T-helper 9 cell (primary cell): ENCODE data around the gene PRKCZ.

Experiments
- DNase-seq: peaks from one replicate; pipeline ENCODE4 v3.0.0-alpha.2; 2020

PRKCZ gene

DNA sequence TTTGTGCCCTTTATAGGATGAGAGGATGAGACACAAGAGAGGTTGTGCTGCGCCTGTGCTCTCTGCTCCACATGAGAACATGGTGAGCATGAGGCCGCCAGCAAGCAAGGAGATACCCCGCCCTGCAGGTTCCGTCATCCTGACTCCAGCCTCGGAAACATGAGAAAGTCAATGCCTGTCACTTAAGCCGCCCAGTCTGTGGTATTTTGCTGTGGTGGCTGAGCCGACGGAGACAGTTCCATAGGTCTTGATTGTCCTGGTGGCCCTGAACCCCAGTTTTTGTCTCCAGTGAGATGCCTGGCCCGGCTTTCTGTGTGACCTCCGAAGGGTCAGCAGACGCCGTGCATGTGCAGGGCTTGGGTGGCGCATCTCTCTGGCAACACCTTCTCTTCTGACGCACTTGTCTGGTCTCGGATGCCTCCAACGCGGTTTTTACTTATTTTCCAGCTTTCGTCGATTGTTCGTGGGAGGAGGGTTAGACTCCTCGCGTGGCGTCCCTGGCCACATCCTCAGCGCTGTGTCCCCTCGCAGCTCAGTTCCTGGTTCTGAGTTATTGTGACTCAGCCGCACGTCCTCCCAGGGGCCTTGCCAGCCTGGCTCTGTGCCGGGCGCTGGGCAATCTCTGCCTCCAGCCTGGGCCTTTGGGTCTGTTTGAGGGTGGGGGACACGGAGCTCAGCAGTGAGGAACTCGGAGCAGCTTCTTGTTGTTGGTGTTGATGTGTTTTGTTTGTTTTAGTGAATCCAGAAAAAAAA, 74.4 kb downstream of the PRKCZ start:
- DNase-seq, result no peak

DNA sequence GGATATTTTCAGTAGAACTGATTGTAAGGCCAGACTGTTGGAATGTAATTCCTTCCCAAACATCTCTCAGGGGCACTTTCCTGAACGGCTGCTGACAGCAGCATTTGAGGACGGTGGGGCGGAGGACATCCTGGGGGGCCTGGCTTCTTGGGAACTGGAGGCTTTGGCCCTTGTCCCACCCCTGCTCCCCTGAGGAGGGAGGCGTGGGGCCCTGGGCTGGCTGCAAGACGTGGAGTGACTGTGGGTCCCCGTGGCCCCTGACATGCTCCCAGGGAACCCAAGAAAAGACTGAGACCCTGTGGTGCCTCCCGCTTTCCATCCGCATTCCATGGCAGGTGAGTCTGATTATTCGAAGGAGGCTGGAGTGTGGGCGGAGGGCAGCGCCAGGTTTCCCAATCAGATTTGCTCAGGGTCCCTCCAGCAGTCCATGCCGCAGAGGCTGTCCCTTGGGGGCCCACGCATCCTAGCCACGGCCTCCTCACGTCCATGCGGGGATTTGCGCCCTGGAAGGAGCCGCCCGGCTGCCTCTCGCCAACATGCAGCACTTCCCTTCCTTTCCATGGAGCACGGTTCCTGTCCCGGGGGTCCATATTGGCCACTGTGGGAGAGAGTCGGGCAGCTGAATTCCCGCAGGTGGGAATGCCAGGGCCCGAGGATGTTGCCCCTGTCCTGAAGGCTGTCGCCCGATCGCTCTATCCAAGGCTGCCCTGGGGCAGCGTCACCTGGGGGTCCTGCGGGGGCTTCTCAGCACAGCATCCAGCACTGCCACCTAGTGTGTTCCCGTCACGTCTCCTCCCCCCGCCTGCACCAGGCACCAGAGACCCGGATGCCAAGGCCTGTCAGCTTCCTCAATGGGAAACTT, 75.4 kb downstream of the PRKCZ start:
- no peak for DNase-seq

- no peak for DNase-seq
Observed at GRCh38 chr1:2126331-2127186, 76.3 kb downstream of the PRKCZ start.

GRCh38 chr1:2127187-2128145, 77.3 kb downstream of the PRKCZ start:
- no peak for DNase-seq

DNA sequence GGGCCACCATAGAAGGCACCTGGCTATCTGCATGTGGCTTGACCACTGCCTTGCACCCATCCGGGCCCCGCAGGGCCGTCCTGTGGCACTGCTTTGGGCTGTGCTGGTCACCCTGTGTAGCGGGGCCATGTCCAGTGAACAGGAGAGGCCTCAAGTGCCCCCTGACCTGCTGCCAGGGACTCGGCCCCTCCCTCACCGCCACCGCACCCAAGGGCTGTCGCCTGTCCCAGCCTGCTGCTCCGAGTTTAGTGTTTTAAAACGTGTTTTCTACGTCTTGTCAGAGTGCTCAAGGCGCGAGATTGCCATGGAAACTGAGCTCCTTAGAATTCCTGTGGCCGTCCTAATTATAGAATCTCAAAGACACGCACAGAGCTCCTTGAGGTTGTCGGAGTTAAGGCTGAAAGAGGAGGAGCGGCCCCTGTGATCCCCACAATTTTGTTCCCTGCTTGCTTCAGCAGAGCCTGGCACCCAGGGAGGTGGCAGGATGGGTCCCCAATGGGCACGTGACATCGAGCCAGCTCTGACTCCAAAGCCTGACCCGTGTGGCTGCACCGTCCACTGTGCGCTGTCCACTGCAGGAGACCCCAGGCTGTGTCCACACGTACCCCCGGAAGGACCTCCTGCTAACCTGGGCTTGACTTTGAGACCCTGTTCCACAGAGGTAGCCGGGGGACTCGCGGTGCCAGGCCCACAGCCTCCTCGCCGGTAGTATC, 78.1 kb downstream of the PRKCZ start:
- no peak for DNase-seq

GRCh38 chr1:2129256-2129943, 79.2 kb downstream of the PRKCZ start:
- no peak for DNase-seq

- DNase-seq, result no peak
Observed at GRCh38 chr1:2130156-2130555, 79.9 kb downstream of the PRKCZ start.

- no peak for DNase-seq
Observed at GRCh38 chr1:2130871-2131289, 80.7 kb downstream of the PRKCZ start.

- DNase-seq, result no peak
Observed at GRCh38 chr1:2132222-2133038, 82.2 kb downstream of the PRKCZ start.

DNA sequence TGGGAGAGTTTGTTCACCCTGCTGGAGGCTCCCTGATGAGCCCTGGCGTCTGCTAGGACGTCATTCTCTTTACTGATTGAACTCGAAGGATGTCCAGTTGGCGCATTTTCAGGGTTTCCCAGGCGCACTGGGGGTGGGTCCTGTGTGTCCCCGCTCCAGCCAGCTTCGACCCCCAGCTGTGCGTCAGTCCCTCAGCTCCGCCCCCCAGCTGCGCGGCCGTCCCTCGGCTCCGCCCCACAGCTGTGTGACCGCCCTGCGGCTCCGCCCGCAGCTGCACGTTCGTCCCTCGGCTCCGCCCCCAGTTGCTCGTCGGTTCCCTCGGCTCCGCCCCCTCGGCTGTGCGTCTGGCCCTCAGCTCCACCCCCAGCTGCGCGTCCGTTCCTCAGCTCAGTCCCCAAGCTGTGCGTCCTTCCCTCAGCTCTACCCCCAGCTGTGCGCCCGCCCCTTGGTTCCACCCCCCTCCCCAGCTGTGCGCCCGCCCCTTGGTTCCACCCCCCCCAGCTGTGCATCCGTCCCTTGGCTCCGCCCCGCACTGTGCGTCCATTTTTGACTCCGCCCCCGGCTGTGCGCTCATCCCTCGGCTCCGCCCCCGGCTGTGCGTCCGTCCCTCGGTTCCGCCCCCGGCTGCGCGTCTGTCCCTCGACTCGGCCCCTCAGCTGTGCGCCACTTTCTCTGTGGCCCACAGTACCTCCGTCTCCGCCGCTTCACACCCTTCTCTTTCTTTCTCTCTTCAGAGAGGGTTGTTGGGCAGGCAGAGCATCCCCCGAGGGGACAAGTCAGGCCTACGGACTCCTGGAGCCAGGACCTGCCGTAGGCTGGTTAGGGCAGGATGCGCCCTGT, 83.0 kb downstream of the PRKCZ start:
- peak; percentile 97 for DNase-seq

DNA sequence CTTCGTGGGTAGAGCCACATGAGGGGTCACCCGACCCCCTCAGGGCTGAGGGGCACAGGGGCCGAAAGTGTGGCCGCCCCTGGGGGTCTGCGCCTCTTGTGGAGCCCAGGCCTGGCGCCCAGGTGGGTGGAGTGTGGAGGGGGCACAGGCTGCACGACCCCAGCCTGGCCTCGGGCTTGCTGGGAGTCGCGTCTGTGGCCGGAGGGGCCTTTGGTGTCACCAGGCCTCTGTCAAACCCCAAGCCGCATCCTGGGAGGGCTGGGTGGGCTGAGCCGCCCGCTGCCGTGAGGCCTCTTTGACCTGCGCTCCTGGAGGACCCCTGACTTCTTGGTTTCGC, 83.6 kb downstream of the PRKCZ start:
- no peak for DNase-seq

DNA sequence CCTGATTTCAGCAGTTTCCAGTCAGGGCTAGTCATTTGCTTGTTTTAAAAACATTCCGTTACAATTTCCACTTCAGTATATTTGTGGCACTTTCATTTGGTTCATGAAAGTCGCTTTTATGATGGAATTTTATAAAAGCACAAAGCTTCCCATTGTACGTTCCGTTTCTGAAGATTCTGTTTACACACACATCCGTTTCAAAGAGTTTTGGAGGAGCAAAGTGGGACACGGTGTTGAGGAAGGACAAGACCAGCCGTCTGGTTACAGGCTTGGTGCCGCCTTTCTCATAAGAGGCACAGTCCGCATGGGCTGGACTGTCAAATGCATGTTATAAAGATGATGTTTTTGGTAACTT, 84.0 kb downstream of the PRKCZ start:
- no peak for DNase-seq

DNA sequence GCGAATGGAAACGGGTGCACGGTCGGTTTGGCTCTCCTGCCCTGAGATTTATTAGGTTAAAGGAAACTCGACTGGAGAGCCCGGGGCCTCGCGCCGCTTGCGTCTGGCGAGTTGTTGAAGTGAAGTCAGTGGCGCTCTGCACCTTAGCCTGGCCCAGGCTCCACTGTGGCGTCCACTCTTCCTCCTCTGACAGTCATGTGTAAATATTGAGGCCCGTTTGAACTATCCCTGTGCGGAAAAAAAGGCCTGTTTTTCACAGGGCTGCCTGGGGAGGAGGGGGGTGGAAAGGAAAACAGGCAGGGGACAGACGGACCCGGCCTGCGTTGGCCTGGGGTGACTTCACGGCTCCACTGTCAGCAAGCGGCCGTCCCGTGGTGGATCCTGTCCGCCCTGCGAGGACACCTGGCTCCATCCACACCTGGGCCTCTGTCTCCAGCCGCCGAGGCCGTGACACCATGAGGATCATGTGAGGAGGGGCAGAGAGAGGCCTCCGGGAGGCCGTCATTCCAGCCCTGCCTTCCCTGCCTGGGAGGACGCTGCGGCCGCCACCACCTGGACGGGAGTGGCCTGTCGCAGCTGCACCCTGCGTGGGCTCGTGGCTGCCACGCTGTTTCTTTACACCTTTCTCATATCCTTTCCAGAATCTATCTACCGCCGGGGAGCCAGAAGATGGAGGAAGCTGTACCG, 84.6 kb downstream of the PRKCZ start:
- no peak for DNase-seq

- DNase-seq, result no peak
Observed at GRCh38 chr1:2135441-2135841, 85.2 kb downstream of the PRKCZ start.

- DNase-seq, result no peak
Observed at GRCh38 chr1:2135941-2136340, 85.7 kb downstream of the PRKCZ start.

DNA sequence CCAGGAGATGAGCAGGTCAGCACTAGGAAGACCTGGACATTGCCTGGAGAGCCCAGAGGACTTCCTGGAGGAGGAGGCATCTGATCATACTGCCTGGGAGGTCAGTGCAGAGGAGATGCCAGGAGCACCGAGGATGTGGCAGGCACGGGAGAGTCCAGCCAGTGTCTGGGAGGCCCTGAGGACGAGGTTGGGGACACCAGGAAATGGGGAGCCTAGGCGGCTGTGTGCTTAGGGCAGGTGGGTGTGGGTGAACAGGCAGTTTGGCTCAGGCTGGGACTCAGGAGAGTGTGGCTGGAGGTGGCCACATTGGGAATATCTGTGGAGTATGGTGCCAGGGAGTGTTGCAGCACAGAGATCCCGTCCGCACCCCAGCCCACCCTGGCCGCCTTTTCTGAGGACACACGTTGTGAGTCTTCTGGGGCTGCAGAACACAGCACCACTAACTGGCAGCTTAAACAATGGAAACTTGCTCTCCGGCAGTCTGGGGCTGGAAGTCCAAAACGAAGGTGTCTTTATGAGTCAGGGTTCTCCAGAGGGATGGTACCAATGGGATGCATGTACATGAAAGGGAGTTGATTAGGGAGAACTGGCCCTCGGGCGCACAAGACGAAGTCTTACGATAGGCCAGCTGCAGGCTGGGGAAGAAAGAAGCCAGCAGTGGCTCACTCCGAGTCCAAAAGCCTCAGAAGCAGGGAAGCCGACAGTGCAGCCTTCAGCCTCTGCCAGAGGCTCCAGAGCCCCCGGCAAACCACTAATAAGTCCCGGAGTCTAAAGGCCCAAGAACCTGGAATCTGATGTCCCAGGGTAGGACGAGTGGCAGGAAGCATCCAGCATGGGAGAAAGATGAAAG, 86.4 kb downstream of the PRKCZ start:
- DNase-seq, result no peak
